H9 (cell line): ENCODE results near the gene ARVCF. TPM values are rescaled to one million over a fixed set of nuclear protein-coding genes. Genes with fewer than 3 reads are reported as not detected.

Source experiments
- DNase-seq: peaks from one replicate; pipeline ENCODE4 v3.0.0-alpha.2; 2017
- H2AFZ ChIP-seq: one replicate; pipeline ENCODE4 v1.6.1; 2013; ENCODE audit warnings: mild to moderate bottlenecking, low read length, control low read depth, moderate library complexity
- H2AK5ac ChIP-seq: 2 replicates; pipeline ENCODE4 v1.6.1; 2013; ENCODE audit warnings: low read length, control low read depth, mixed read lengths; ENCODE audit not compliant: insufficient read length
- H2BK120ac ChIP-seq: one replicate; pipeline ENCODE4 v1.6.1; 2013; ENCODE audit warnings: low read depth, mild to moderate bottlenecking, low read length, control low read depth, inconsistent platforms; ENCODE audit not compliant: poor library complexity, severe bottlenecking
- H2BK12ac ChIP-seq: 2 replicates; pipeline ENCODE4 v1.6.1; 2013; ENCODE audit warnings: low read length, control low read depth, mixed read lengths, low read depth; ENCODE audit not compliant: insufficient read length
- H2BK15ac ChIP-seq: 2 replicates; pipeline ENCODE4 v1.6.1; 2013; ENCODE audit warnings: low read depth, low read length, control low read depth
- H2BK20ac ChIP-seq: one replicate; pipeline ENCODE4 v1.6.1; 2013; ENCODE audit warnings: low read depth, mild to moderate bottlenecking, low read length, control low read depth, inconsistent platforms; ENCODE audit not compliant: poor library complexity, severe bottlenecking
- H2BK5ac ChIP-seq: 2 replicates; pipeline ENCODE4 v1.6.1; 2013; ENCODE audit warnings: low read length, control low read depth, mixed read lengths; ENCODE audit not compliant: insufficient read length
- H3K14ac ChIP-seq: 2 replicates; pipeline ENCODE4 v1.6.1; 2013; ENCODE audit warnings: low read length, control low read depth; ENCODE audit not compliant: insufficient read depth
- H3K18ac ChIP-seq: 2 replicates; pipeline ENCODE4 v1.6.1; 2013; ENCODE audit warnings: low read depth, mild to moderate bottlenecking, mixed read lengths, low read length, control low read depth; ENCODE audit not compliant: insufficient read length
- H3K23ac ChIP-seq: 2 replicates; pipeline ENCODE4 v1.6.1; 2013; ENCODE audit warnings: low read length, control low read depth, mixed read lengths, low read depth; ENCODE audit not compliant: insufficient read length
- H3K23me2 ChIP-seq: 2 replicates; pipeline ENCODE4 v1.6.1; 2013; ENCODE audit warnings: low read depth, mild to moderate bottlenecking, mixed read lengths, low read length, control low read depth; ENCODE audit not compliant: insufficient read length, poor library complexity, severe bottlenecking
- H3K27ac ChIP-seq: 2 replicates; pipeline ENCODE4 v1.5.1; 2013; ENCODE audit warnings: low read length, control low read depth, mixed read lengths, low read depth; ENCODE audit not compliant: insufficient read length
- H3K27me3 ChIP-seq: 2 replicates; pipeline ENCODE4 v1.6.1; 2013; ENCODE audit warnings: low read length, control low read depth, inconsistent platforms; ENCODE audit not compliant: insufficient read depth
- H3K4ac ChIP-seq: 2 replicates; pipeline ENCODE4 v1.6.1; 2013; ENCODE audit warnings: low read depth, mild to moderate bottlenecking, control low read depth, inconsistent platforms, low read length, moderate library complexity
- H3K4me1 ChIP-seq: 2 replicates; pipeline ENCODE4 v1.6.1; 2013; ENCODE audit warnings: low read length, control low read depth, inconsistent platforms; ENCODE audit not compliant: insufficient read depth
- H3K4me2 ChIP-seq: 2 replicates; pipeline ENCODE4 v1.6.1; 2013; ENCODE audit warnings: low read length, control low read depth, mixed read lengths; ENCODE audit not compliant: insufficient read length, insufficient read depth
- H3K56ac ChIP-seq: 2 replicates; pipeline ENCODE4 v1.6.1; 2013; ENCODE audit warnings: low read depth, mild to moderate bottlenecking, mixed read lengths, low read length, control low read depth; ENCODE audit not compliant: insufficient read length
- H3K79me1 ChIP-seq: 2 replicates; pipeline ENCODE4 v1.6.1; 2013; ENCODE audit warnings: low read depth, mild to moderate bottlenecking, moderate library complexity, low read length, control low read depth, inconsistent platforms; ENCODE audit not compliant: insufficient read depth, poor library complexity, severe bottlenecking
- H3K79me2 ChIP-seq: 2 replicates; pipeline ENCODE4 v1.6.1; 2013; ENCODE audit warnings: low read length, control low read depth, inconsistent platforms; ENCODE audit not compliant: insufficient read depth
- H3K9ac ChIP-seq: 2 replicates; pipeline ENCODE4 v1.6.1; 2013; ENCODE audit warnings: low read length, control low read depth, mixed read lengths; ENCODE audit not compliant: insufficient read length; ENCODE audit errors: extremely low read depth
- H3K9me3 ChIP-seq: one replicate; pipeline ENCODE4 v1.6.1; 2013; ENCODE audit warnings: low read depth, low read length, inconsistent platforms; ENCODE audit not compliant: control insufficient read depth
- H3T11ph ChIP-seq: one replicate; pipeline ENCODE4 v1.6.1; 2013; ENCODE audit warnings: mild to moderate bottlenecking, low read length, control low read depth, inconsistent platforms
- H4K20me1 ChIP-seq: one replicate; pipeline ENCODE4 v1.6.1; 2013; ENCODE audit not compliant: control insufficient read depth, insufficient read length, insufficient read depth
- H4K5ac ChIP-seq: 2 replicates; pipeline ENCODE4 v1.6.1; 2013; ENCODE audit warnings: low read depth, mild to moderate bottlenecking, mixed read lengths, low read length, control low read depth; ENCODE audit not compliant: insufficient read length
- H4K8ac ChIP-seq: replicated peaks from 2 replicates; pipeline ENCODE4 v1.6.1; 2013; ENCODE audit warnings: low read length, control low read depth, mixed read lengths, low read depth; ENCODE audit not compliant: insufficient read length
- H4K91ac ChIP-seq: 2 replicates; pipeline ENCODE4 v1.6.1; 2013; ENCODE audit warnings: low read depth, mild to moderate bottlenecking, moderate library complexity, mixed read lengths, low read length, control low read depth; ENCODE audit not compliant: insufficient read length
- H3K27ac Mint-ChIP-seq, 3 experiments: 2 replicates in 2 of 3; 3 replicates in 1 of 3; pipeline ENCODE4 v1.8.0; 2020 to 2021; ENCODE audit warnings: mixed read lengths in 3 of 3, mild to moderate bottlenecking in 1 of 3, moderate library complexity in 1 of 3
- H3K27me3 Mint-ChIP-seq: 2 replicates; pipeline ENCODE4 v1.8.0; 2021; ENCODE audit warnings: low read depth, mild to moderate bottlenecking, moderate library complexity, mixed read lengths
- H3K36me3 Mint-ChIP-seq, 3 experiments: 2 replicates in 2 of 3; 3 replicates in 1 of 3; pipeline ENCODE4 v1.8.0; 2020 to 2021; ENCODE audit warnings: low read depth in 3 of 3, mixed read lengths in 3 of 3; ENCODE audit not compliant: insufficient read depth in 1 of 3
- H3K4me1 Mint-ChIP-seq, 2 experiments: 2 replicates each; pipeline ENCODE4 v1.8.0; 2020; ENCODE audit warnings: mixed read lengths in 2 of 2
- H3K4me3 Mint-ChIP-seq, 2 experiments: 2 replicates in 1 of 2; 3 replicates in 1 of 2; pipeline ENCODE4 v1.8.0; 2020 to 2021; ENCODE audit warnings: mild to moderate bottlenecking in 2 of 2, mixed read lengths in 2 of 2, moderate library complexity in 1 of 2
- H3K9me3 Mint-ChIP-seq, 2 experiments: 2 replicates in 1 of 2; 3 replicates in 1 of 2; pipeline ENCODE4 v1.8.0; 2020; ENCODE audit warnings: mild to moderate bottlenecking in 2 of 2, mixed read lengths in 2 of 2, moderate library complexity in 1 of 2
- CTCF ChIP-seq: fragments of 200-600 bp; sonication (generic); conservative IDR thresholded peaks from 3 replicates; pipeline ENCODE4 v1.8.0; 2021; ENCODE audit warnings: antibody characterized with exemption, mild to moderate bottlenecking
- WGBS: extraction: QIAGEN DNeasy Blood & Tissue Kit; methylation state at CpG from one replicate; pipeline ENCODE4 v1.1.7; 2013; ENCODE audit warnings: missing lambda C conversion rate, low lambda C conversion rate, mixed read lengths; ENCODE audit not compliant: insufficient read length; ENCODE audit errors: extremely low coverage; 5-methylcytosine and 5-hydroxymethylcytosine counted together
- total RNA-seq: library from RNA; stranded (reverse); gene quantifications from 2 replicates; pipeline ENCODE4 v1.2.1, GENCODE V29; 2021

The ARVCF gene
- total RNA-seq, 1 experiment from 2014 or later: 40.7 TPM

- Histone ChIP-seq H2BK20ac (no peak overlapping the region), H3T11ph (no peak overlapping the region), H2BK15ac (no peak overlapping the region), H3K4me2 (no peak overlapping the region), H3K27ac (no peak overlapping the region), H2BK5ac (no peak overlapping the region), H3K4me1 (no peaks in the 10 kb centered on the region; the same call in 1 of the 2 replicates), H4K8ac (no peak overlapping the region), H3K18ac (no peak overlapping the region), H2AFZ (no peak overlapping the region), H3K79me1 (peaks cover 4% of the 10 kb centered on the region), H3K56ac (no peak overlapping the region), H3K14ac (no peak overlapping the region), H2AK5ac (no peak overlapping the region), H4K91ac (no peak overlapping the region), H4K20me1 (peaks cover 3% of the 10 kb centered on the region), H3K27me3 (no peaks in the 10 kb centered on the region), H3K23me2 (no peaks in the 10 kb centered on the region), H2BK120ac (no peak overlapping the region), H3K9me3 (no peaks in the 10 kb centered on the region), H2BK12ac (no peak overlapping the region), H3K79me2 (no peaks in the 10 kb centered on the region), H3K4ac (no peak overlapping the region), H3K23ac (no peak overlapping the region), H4K5ac (no peak overlapping the region), H3K9ac (no peak overlapping the region)
- no peak for TF ChIP-seq CTCF
- H3K4me3 Mint-ChIP-seq: no peak overlapping the region
- no peak overlapping the region; a peak in 1 of 7 replicates for H3K27ac Mint-ChIP-seq
- H3K9me3 Mint-ChIP-seq: no peaks in the 10 kb centered on the region; a peak in 1 of 5 replicates
- no CpG with 5 or more reads among the region's 3 CpGs for WGBS
- peaks cover 3 to 20% of the 10 kb centered on the region in 2 experiments; a peak in 3 of 4 replicates for H3K4me1 Mint-ChIP-seq
- H3K36me3 Mint-ChIP-seq: no peaks in the 10 kb centered on the region; a peak in 1 of 7 replicates
- no peaks in the 10 kb centered on the region for H3K27me3 Mint-ChIP-seq
- no peak for DNase-seq
These were observed 26.9 kb downstream of the ARVCF start for GRCh38 chr22:19989725-19990067.
